GM21447 (cell line): ENCODE measurements around the gene LUZP4.
"Not testable (repeated sequence)": the region's sequence is repeated elsewhere in the genome, so short reads cannot be mapped to it uniquely, and the experiment has no call there.

Experiments used
- ATAC-seq: cut with Tn5 transposase; IDR thresholded peaks from one replicate; pipeline ENCODE4 v1.9.1; 2021; ENCODE audit not compliant: unreplicated experiment

The LUZP4 gene

GRCh38 chrX:115337491-115338144 is 48.1 kb downstream of the LUZP4 start:
- ATAC-seq = no peak

DNA sequence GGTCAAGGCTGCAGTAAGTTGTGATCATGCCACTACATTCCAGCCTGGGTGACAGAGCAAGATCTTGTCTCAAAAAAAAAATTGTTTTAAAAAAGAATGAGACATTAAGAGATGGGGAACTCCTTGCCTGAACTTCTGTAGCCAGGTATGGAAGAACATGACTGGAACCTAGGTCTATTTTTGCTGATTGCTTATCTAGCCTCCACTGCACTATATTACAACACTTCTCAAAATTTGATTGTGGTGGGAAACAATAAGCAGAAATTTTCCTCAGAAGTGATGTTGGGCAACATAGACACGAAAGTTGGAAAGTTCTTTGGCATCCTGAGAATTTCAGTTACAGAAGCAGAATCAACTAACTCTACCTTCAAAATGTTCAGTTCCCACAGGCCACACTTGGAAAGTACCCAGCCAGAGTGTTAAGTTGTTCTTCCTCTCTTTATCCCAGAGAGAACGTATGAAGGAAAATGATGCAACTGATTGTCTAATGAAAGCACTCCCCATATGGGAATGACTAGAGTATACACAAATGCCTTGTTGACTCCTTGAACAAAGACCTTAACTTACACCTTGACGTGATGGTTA is 50.0 kb downstream of the LUZP4 start:
- ATAC-seq = no peak

DNA sequence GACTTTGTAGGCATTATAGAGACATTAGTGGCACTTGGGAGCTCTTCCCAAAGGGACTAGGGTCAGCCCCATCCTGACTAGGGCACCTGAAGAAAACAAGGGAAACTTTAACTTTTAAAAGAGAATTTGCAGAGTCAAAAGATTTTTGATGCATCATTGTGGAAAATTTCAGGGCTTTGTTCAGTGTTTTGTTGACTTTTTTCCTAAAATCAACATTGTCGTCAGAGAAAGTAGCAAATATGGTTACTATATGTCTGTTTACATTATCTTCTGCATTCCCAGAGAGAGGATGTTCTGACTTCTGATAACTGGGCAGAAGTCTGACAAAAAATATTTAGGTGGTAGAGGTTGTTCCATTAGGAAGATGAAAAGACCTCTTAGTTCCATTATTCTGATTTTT is 51.9 kb downstream of the LUZP4 start:
- no peak for ATAC-seq

- no peak for ATAC-seq
Observed at GRCh38 chrX:115344885-115345614, 55.5 kb downstream of the LUZP4 start.

DNA sequence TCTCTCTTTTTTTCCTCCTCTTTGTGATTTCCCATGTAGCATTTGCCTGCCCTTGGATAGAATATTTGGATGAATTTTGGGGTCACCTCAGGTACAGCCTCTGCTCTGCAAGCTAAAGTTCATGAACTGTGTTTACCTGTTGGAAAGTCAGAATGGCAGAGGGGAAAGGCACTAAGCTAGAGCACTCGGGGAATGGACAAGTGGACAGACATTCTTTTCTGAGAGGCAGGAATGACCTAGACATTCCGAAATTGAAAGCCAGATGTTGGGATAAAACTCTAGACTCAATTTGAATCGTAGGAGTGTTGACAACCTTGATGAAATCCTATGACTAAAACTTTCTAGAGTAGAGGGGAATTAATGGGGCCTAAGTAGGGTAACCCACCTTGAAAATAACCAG is 56.1 kb downstream of the LUZP4 start:
- ATAC-seq = no peak

DNA sequence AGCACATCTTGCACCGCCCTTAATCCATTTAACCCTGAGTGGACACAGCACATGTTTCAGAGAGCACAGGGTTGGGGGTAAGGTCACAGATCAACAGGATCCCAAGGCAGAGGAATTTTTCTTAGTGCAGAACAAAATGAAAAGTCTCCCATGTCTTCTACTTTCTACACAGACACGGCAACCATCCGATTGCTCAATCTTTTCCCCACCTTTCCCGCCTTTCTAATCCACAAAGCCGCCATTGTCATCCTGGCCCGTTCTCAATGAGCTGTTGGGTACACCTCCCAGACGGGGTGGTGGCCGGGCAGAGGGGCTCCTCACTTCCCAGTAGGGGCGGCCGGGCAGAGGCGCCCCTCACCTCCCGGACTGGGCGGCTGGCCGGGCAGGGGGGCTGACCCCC is 57.2 kb downstream of the LUZP4 start:
- ATAC-seq = not testable (repeated sequence)

DNA sequence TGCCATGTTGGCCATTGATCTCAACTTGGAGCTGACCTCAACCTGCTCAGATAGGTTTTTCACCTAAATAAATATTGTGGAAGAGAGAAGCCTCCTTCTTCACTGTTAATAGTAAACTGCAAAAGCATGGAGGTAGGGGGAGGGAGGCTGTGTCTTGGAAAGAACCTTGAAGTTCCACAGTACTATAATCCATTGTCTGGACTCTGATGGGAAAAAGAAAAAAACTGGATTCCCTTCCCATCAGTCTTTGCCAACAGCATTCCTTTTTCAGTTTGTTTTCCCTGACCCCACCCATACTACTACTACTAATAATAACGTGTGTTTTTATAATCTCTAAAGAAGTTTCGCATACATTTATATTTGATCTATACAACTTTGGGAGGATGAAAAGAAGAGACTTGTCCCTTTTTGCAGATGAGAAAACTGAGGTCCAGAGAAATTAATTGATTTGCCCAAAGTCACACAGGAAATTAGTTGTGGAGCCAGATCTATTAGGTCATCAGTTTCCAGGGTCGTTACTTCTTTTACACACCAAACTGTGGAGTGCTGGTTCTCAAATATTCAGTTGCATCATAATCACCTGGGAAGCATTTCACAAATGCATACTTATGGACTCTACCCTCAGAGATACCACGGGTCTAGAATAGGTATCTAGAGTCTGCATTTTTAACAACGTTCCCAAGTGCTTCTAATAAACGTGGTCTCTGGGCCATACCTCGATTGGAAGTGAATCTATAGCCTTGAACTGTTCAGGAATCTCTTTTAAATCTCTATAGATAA is 59.1 kb downstream of the LUZP4 start:
- no peak for ATAC-seq

- no peak for ATAC-seq
Observed at GRCh38 chrX:115350711-115351381, 61.3 kb downstream of the LUZP4 start.

DNA sequence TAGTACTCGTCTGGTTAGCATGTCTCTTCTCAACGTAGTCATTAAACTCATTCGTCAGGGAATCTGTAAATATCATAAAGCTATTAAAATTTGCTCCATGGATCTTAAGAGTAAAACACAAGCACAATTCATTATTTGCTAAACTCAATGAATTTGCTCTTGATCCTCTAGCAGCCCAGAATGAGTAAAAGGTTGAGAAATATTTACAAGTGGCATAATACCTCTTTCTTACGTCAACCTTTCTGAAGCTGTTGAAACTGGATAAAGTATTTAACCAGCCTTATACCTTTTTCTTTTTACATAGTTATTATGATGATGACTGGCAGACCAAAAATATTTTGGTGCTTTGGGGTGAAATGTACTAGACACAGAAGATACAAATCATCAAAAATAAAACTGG is 66.9 kb downstream of the LUZP4 start:
- ATAC-seq = no peak
